Measurements from ENCODE around the gene PXK.

The PXK gene

DNA sequence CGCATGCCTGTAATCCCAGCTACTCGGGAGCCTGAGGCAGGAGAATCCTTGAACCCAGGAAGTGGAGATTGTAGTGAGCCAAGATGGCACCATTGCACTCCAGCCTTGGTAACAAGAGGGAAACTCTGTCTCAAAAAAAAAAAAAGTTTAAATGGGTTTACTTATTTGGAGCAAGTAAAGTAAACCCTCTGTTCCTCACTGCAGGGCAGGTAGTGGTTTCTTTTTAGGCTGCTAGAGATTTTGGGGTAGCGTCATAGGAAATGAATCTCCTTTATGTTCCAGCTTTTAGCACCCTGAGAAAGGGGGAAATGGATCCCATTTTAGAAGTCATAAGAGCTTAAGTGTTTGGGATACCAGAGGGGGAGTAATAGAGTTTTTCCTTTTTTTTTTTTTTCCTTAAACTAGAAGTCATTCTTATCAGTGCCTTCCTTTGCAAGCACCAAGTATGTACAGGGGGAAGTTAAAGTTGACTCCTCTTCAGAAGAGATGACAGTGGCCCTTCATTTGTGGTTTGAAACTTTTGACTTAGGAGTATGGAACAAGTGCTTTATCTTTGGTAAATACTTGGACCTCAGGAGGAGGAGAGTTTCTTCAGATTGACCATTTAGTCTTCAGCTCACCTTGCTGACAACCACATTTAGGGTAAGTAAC lies 8.0 kb downstream of the PXK start:
- no peak for TF ChIP-seq ZFX (IDR thresholded peaks at IDR 0.05)
- TF ChIP-seq, protein P1, sequence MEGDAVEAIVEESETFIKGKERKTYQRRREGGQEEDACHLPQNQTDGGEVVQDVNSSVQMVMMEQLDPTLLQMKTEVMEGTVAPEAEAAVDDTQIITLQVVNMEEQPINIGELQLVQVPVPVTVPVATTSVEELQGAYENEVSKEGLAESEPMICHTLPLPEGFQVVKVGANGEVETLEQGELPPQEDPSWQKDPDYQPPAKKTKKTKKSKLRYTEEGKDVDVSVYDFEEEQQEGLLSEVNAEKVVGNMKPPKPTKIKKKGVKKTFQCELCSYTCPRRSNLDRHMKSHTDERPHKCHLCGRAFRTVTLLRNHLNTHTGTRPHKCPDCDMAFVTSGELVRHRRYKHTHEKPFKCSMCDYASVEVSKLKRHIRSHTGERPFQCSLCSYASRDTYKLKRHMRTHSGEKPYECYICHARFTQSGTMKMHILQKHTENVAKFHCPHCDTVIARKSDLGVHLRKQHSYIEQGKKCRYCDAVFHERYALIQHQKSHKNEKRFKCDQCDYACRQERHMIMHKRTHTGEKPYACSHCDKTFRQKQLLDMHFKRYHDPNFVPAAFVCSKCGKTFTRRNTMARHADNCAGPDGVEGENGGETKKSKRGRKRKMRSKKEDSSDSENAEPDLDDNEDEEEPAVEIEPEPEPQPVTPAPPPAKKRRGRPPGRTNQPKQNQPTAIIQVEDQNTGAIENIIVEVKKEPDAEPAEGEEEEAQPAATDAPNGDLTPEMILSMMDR (conservative IDR thresholded peaks at IDR 0.05) = no peak

DNA sequence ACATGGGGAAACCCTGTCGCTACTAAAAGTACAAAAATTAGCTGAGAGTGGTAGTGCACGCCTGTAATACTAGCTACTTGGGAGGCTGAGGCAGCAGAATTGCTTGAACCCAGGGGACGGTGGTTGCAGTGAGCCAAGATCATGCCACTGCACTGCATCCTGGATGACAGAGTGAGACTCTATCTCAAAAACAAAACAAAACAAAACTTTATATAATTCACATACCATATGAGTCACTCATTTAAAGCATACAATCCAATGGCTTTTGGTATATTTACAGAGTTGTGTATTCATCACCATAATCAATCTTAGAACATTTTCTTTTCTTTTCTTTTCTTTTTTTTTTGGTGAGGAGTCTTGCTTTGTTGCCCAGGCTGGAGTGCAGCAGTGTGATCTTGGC lies 8.7 kb downstream of the PXK start:
- TF ChIP-seq, protein P1 (conservative IDR thresholded peaks at IDR 0.05) = no peak
- TF ChIP-seq ZFX (IDR thresholded peaks at IDR 0.05) = no peak
- no peak overlapping the region for H3K27ac ChIP-seq

More for the DNA sequence above, 8.0 kb downstream of the PXK start:
- H3K27ac ChIP-seq = no peak overlapping the region

DNA sequence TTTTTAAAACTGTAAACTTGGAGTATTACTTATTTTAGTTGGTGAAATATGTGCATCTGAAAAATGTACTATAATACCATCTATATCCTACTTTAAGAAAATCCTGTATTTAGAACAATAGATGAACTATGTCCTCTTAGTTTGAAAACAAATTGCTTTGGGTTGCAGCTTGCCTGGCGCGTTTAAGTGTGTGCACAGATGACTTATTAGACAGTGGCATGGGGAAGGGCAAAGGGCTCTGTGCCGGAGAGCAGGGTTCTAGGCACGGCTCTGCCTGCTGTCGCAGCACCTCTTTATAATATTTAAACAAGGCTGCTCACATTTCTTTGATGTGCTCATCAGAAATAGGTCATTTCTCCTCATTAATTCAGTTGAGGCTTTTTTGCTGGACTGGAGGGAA lies 10.0 kb downstream of the PXK start:
- H3K27ac ChIP-seq = no peak overlapping the region
- TF ChIP-seq ZFX (IDR thresholded peaks at IDR 0.05) = no peak
- TF ChIP-seq, protein P1 (conservative IDR thresholded peaks at IDR 0.05) = no peak

DNA sequence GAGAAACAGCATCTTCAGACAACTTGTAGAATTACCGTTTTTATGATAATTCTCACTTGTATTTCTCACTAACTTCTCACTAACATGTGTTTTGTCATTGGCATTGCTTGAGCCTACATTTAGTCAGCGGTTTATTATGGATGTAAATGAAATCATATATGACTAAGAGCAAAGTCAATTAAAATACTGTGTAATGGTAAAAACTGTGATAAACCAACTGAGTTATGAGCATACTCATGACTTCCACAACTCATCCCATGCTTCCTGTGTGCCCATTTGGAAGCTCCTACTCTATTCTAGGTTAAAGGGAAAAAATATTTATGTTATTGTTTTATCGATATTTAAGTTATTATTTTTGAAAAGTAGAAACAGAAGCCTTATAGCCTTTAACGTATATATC lies 12.8 kb downstream of the PXK start:
- no peak for TF ChIP-seq ZFX (IDR thresholded peaks at IDR 0.05)
- TF ChIP-seq, protein P1 (conservative IDR thresholded peaks at IDR 0.05) = no peak
- no peak overlapping the region for H3K27ac ChIP-seq

DNA sequence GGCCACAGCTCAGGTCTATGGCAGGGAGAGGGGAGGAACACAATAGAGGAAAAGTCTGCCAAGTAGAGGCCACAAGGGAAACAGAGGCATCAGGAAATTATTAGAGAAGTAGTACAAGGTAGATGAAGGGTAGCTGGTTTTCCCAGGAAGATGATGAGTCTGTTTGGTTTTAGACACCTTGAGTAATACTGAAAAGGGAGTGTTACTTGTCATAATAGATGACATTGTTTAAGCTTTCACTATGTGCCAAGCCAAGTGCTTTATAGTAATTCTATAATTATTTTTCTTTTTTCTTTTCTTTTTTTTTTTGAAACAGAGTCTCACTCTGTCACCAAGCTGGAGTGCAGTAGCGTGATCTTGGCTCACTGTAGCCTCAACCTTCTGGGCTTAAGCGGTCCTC lies 13.7 kb downstream of the PXK start:
- TF ChIP-seq, protein P1 (conservative IDR thresholded peaks at IDR 0.05) = no peak
- H3K27ac ChIP-seq = no peak overlapping the region

DNA sequence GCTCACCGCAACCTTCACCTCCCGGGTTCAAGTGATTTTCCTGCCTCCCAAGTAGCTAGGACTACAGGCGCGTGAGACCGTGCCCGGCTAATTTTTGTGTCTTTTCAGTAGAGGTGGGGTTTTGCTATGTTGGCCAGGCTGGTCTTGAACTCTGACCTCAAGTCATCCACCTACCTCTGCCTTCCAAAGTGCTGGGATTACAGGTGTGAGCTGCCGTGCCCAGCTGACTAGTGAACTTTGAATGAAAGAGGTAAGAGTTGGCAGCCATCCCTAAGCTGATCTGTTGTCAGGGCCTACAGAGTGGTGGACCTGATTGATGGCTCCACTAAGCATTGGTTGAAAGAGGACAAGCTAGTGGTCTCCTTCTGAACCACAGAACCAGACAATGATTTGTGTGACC lies 15.3 kb downstream of the PXK start:
- no peak overlapping the region for H3K27ac ChIP-seq
- no peak for TF ChIP-seq ZFX (IDR thresholded peaks at IDR 0.05)
- TF ChIP-seq, protein P1 (conservative IDR thresholded peaks at IDR 0.05) = no peak

DNA sequence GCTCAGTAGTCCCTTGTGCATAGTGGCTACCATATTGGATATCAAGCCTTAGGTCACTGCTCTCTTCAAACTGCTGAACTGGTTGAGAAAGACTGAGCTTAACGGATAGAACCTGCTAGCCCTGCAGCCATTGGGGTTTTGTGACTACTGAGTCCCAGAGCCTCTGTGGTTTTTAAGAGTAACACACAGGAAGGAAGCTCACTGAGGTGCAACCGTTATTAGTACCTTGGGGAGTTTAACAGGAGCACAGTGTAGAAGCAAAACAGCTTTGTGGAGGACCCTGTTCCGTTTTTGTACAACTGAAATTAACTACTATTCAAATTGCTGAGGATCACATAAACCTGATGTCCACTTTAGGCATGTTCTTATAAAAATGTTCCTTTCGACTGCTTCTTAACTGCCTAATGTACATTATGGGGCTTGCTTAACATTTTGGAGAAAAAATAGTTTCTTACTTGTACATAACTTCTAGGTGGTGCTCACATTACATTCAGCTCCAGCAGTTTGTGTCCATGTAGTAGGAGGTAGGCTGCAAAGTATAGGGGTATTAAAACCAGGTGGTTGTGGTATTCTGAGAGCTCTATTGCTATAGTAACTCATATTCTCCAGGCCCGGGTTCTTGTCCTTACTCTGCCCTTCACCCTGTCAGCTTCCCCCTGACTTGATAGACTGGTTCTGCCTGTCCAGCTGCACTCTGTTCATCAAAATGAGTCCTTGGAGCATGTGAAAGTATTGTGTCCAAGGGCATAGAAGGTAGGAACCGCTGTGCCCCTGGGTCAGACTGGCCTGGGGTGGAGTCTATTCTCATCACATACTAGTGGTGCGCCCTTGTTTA lies 17.3 kb downstream of the PXK start:
- TF ChIP-seq, protein P1 (conservative IDR thresholded peaks at IDR 0.05) = no peak
- no peak for TF ChIP-seq ZFX (IDR thresholded peaks at IDR 0.05)
- H3K27ac ChIP-seq = no peak overlapping the region; the same call in 1 of the 2 replicates
